HG02588 (cell line): ENCODE measurements around the gene NKAIN1.
"Not testable (repeated sequence)": the region's sequence is repeated elsewhere in the genome, so short reads cannot be mapped to it uniquely, and the experiment has no call there.

Experiments used
- ATAC-seq: cut with Tn5 transposase; IDR thresholded peaks from one replicate; pipeline ENCODE4 v1.9.1; 2021; ENCODE audit warnings: mild to moderate bottlenecking, moderate library complexity; ENCODE audit not compliant: unreplicated experiment

Gene NKAIN1

DNA sequence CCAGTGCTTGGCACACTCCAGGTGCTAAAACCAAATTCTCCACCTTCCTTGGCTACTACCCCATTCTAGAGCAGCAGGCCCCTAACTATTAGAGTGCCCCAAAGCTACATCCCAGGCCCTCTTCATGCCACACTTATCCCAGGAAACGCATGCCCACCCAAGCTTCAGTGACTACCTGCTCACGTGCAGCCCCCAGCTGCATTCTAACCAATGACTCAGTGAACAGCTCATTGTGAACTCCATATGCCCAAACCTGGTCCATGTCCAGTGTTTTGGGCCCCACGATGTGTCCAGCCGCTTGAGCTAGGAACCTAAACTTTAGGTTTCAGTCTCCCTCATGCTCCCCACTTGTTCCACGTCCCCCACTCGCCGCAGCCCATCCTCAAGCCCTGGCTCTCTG lies 41.5 kb downstream of the NKAIN1 start:
- no peak for ATAC-seq

DNA sequence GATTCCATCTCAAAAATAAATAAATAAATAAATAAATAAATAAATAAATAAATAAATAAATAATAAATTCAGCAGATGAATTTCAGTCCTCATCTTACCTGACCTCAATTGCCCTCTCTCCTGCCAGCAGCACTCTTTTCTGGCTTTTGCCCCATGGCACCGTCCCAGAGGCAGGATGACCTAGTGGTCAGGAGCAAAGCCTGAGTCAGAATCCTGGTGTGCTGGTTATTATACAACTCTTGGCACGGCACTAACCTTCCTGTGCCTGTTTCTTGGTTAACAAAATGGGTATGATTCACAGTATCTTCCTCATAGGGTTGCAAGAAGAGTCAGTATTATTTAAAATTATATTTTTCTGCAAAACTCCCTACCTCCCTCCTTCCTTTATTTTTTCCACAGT lies 43.0 kb downstream of the NKAIN1 start:
- ATAC-seq = no peak

DNA sequence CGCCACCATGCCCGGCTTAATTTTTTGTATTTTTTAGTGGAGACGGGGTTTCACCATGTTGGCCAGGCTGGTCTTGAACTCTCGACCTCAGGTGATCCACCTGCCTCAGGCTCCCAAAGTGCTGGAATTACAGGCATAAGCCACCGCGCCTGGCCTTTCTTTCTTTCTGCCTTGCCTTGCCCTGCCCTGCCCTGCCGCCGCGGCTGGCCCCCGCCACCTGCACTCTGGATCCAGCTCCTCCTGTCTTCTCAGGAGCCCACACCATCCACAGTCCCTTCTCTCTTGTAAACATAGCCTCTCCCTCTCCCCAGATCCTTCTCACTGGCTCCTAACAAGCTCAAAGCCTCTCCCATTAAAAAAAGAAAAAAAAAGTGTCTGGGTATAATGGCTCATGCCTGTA lies 44.4 kb downstream of the NKAIN1 start:
- not testable (repeated sequence) for ATAC-seq

DNA sequence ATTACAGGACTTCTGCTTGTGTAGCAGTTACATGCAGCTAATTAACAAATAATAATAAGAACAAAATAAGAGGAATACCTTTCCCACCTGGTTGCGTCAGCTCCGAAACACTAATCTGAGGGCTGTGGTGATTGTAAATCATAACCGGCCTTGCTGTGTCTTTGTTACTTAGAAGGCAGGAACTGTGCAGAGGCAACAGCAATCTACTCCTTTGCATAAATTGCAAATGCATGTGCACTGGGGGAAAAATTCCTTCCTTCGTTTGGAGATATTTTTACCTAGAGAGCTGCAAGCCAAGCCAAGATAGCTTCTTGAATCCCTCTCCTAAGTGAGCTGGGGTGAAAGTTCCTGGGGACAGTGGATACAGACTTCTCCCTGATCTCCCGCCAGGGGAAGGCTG lies 46.0 kb downstream of the NKAIN1 start:
- no peak for ATAC-seq

DNA sequence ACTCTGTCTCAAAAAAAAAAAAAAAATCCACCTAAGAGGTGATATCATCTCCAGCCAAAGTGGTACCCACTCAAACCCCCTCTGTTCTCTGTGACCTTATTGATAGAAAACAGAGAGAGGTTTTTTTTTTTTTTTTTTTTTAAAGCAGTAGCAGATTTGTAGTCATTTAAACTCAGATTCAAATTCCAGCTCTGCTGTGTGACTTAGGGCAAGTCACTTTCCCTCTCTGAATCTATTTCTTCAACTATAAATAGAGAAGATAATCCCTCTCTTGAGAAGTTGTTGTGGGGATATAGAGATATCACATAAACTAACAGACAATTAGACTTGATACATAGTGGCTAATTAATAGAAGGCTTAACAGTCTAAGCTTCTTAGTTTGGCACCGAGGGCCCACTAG lies 48.4 kb downstream of the NKAIN1 start:
- no peak for ATAC-seq

DNA sequence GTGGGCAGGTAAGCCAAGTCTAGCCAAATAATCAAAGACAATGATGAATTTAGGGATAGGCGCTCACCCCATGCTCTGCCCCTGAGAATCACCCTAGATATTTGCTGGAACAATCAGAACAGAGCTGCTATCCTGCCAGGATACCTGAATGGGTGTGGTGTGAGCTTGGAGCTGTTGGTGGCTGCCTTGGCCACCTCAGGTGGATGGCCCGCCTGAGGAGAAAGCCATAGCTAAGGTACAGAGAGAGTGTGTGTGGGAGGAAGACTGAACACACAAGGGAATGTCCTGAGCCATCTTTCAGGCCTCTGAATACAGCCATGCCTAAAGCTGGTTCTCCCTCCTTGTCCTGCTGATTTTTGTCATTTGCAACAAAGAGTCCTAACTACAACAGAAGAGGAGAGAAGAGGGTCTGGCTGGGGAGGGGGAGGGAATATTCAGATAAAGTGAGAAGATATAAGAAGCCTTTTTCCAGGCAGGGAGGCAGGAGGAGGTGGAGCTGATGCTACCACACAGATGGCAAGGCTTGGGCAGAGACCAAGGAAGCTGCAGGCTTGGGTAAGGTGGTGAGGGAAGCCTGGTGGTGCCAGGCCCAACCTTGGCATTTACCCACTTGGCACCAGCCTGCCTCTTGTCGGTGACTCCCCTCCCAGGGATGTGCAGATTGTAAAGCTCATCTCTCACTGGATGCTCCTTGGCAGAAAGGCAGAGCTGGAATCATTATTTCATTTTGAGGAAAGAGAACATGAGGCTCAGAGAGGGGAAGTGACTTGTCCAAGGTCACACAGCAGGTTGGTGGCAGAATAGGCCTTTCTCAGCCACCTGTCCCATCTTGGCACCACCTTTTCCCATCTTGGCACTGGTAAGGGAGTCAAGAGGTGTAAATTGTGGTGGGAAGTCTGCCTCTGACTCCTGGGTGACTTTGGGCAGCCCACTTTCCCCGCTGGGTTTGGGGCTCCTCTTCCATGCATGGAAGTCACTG lies 49.7 kb downstream of the NKAIN1 start:
- no peak for ATAC-seq

DNA sequence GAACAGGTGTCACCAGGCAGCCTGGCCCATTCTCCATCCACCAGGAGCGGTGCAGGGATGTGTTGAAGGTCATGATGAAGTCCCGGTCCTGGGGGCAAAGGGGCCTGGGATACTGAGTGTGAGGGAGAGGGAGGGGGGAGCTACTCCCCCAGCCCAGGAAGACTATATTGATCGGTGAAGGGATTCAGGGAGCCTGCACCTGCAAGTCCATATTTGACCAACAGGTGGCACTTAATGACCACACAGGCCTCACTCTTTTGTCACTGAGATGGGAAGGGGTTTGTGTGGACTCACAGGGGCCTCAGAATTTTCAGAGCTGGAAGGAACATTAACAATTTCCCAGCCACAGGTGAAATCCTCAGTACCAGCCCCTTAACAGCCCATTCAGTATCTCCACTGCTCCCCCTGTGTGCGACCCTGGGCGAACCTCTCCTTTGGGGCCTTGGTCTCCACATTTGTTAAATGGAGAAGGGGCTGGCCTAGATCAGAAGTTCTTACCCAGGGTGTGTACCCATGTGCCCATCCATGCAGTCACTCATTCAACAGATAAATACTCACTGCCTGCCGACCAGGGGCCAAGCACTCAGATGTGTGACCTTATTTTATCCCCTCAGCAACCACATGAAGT lies 55.6 kb downstream of the NKAIN1 start:
- ATAC-seq = no peak

DNA sequence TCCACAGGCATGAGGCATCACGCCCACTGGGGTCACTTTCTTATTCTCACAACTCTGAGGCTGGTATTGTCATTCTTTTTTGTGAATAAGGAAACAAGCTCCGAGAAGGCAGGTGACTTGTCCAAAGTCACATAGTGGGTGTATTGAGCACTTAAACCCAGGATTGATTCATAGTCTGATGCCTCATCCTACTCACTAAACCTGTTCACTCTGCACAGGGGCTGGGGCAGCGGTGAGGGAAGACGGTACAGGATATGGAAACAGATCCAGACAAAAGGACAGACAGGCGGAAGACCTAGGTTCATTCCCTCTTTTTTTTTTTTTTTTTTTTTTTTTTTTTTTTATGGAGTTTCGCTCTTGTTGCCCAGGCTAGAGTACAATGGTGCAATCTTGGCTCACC lies 56.6 kb downstream of the NKAIN1 start:
- ATAC-seq = no peak

DNA sequence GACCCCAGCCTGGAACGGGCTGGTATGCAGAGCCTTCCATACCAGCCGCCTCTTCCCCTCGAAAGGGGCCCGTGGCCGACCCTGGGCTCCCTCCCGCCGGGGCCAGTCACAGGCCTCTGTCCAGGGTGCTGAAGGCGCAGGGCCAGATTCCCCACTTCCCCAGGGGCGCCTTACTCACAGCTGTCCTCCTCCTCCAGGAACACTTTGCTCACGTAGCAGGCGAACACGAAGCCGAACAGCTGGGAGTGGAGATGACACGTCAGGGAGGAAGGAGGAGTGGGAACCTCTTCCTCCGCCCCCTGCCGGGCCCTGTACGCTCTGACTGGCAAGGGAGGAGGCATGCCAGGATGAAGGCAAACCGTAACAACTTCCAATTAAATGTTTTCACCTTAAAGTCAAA lies 57.3 kb downstream of the NKAIN1 start:
- ATAC-seq = no peak

DNA sequence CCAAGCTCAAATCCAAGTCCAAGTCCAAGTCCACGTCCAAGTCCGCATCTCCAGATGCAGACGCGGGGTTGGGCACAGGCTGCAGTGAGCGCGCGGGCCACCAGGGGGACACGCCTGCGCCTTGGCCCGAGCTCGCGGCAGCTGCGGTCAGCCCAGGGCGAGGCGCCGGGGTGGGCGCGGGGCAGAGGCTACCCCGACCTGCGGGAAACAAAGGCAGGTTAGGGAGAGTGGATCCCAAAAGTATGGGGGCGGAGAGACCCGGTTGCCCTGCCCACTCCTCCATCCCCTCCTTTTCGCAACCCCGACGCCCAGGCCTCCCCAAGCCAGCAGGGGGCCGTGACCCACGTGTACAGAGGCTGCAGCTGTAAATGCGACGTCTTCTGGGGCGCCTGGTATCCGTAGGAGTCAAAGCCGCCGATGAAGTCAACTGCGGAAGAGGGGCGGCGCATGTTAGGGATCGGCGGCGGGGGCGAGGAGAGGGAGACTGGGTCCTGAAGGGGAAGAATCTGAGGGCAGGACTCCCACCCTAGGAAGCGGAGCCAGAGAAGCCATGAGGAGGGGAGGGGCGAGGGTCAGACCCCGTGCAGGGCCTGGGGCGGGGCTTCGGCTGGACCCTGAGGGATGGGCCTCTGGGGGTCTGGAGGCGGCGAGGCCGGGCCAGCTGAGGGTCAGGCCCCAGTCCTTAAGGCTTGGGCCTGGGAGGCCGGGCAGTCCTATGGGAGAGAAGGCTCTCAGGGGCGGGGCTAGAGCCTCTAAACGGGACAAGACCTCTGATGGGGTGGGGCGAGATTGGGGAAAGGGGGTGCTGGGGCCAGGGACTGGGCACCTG lies 58.0 kb downstream of the NKAIN1 start:
- ATAC-seq = no peak

DNA sequence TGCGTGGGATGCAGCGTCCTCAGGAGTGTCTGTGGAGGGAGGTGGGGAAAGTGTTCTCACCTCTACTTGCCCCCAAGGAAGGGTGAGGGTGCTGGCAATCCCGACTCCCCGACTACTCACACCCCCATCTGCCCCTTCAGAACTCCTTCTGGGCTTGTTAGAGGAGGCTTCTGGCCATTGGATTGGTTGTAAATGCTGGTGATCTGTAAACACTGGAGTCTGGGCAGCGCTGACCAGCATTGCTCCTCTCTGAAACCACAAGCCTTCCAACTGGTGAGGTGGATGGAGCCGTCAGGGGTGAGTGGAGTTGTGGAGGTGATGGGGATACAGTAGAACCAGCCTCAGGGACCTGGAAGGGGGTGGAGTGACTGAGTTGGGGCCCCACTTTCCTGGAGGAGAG lies 59.3 kb downstream of the NKAIN1 start:
- no peak for ATAC-seq

DNA sequence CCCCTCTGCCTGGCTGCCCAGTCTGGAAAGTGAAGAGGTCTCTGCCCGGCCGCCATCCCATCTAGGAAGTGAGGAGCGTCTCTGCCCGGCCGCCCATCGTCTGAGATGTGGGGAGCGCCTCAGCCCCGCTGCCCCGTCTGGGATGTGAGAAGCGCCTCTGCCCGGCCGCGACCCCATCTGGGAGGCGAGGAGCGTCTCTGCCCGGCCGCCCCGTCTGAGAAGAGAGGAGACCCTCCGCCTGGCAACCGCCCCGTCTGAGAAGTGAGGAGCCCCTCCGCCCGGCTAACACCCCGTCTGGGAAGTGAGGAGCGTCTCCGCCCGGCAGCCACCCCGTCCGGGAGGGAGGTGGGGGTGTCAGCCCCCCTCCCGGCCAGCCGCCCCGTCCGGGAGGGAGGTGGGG lies 63.4 kb downstream of the NKAIN1 start:
- ATAC-seq = not testable (repeated sequence)

DNA sequence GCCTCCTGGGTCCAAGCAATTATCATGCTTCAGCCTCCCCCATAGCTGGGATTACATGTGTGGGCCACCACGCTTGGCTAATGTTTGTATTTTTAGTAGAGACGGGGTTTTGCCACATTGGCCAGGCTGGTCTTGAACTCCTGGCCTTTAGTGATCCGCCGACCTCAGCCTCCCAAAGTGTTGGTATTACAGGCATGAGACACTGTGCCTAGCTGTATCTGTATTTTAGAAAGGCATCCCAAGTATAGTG lies 69.3 kb downstream of the NKAIN1 start:
- ATAC-seq = no peak

DNA sequence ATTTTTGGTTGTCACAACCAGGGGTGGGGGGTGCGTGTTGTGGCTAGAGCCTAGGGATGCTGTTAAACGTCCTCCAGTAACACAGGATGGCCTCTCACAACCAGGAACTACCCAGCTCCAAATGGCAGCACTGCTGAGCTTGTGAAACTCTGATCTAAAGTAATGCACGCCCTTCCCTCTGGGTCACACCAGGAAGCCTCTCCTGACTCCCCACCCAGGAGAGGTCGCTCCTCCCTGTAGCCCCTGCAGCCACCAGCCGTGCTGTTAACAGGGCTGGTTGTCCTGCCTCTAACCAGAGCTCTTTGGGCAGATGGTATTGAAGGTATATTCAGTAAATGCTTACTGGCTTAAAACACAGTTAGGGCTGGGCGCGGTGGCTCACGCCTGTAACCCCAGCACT lies 73.2 kb downstream of the NKAIN1 start:
- ATAC-seq = no peak

DNA sequence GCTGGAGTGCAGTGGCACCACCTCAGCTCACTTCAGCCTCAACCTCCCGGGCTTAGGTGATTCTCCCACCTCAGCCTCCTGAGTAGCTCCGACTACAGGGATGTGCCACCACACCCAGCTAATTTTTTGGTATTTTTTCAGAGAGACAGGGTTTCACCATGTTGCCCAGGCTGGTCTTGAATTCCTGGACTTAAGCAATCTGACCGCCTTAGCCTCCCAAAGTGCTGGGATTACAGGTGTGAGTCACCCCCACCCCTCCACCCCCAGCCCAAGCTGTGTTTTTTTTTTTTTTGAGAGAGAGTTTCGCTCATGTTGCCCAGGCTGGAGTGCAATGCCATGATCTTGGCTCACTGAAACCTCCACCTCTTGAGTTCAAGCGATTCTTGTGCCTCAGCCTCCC lies 75.4 kb downstream of the NKAIN1 start:
- no peak for ATAC-seq

DNA sequence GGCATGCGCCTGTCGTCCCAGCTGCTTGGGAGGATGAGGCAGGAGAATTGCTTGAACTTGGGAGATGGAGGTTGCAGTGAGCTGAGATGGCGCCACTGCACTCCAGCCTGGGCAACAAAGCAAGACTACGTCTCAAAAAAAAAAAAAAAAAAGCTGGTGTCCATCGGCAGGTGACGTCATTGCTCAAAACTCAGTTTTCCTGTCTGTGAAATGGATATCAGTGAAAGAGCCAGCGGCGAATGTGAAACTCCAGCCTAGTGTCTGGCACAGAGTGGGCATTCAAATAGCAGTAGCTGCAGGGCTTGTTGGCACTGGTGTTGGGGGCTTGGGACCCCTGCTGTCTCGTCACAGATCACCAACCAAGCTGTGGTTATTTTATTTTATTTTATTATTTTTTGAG lies 75.8 kb downstream of the NKAIN1 start:
- no peak for ATAC-seq

DNA sequence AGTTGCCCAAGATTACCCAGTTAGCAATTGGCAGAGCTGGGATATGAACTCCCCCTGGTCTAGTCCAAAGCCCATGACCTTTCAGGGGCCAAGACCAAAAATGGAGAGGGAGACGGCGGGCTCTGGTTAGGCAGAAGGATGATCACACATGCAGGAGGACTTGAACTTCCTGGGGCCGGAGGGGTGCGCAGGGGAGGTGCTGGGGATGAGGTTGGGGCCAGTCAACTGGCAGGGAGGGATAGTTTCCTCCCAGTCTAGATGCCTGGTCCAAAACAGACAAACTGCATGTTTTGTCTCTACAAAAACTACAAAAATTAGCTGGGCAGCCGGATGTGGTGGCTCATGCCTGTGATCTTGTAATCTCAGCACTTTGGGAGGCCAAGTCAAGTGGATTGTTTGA lies 78.1 kb downstream of the NKAIN1 start:
- no peak for ATAC-seq

DNA sequence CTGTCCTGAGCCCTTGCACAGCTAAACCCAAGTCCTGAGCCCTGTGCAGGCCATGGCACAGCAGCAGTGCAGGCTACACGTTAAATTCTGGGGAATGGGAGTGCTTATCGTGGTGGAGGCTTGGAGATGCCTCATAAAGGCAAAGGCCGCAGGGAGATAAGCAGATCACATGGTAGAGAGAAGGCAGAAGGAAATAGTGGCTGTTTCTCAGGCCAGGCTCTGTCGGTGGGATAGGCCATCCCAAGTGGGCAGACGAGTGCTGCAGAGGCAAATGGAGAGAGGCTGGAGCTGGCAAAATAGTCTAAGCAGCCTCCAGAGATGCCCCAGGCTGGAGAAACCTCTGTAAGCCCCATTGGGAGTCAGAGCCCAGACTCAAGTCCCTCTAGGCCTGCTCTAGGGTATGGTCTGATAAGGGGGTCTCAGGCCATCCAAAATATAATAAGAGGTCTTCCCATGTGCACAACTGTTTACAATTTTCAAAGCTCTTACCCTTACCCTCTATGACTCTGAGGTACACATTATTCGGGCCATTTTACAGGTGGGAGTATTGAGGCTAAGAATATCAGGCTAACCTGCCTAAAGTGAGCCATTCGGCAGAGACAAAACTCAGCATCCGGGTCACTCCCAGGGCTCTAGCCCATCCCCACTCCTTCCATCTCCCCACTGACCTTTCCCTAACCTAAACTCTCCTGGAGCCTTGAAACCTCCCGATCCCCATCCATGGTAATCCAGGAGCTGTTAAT lies 79.6 kb downstream of the NKAIN1 start:
- ATAC-seq = no peak

DNA sequence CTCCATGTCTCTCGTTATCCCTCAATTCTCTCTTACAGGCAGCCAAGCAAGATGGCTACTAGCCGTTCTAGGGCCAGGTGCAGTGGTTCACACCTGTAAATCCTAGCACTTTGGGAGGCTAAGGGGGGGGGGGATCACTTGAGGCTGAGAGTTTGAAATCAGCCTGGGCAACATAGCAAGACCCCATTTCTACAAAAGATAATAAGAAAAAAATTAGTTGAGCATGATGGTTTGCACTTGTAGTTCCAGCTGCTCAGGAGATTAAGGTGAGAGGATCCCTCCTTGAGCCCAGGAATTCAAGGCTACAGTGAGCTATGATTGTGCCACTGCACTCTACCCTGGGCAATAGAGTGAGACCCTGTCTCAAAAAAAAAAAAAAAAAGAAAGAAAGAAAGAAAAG lies 80.4 kb downstream of the NKAIN1 start:
- no peak for ATAC-seq

DNA sequence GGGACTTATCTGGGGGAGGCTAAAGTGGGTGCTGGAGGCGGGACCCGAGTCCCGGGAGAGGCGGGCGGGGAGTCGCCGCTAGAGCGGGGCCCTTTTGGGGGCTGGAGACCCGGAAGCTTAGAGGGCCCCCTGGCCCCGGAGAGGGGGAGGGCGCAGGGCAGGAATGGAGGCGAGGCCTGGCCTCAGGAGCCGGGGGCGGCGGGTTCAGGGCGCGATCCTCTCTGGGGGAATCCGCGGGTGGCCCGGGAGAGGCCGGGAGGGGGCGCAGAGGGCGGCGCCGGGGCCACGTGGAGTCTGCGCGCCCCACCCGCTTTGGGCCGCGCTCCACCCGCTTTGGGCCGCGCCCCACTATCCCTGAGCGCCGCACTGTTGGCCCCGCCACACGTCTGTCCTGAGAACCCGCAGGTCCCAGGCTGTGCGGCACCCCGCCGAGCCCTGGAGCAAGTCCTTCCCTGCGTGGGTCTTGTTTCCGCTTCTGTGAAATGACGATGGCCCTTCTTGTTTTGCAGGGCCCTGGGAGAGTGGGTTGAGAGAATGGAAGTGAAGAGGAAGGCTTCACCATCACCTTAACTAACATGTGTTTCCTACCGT lies 84.4 kb downstream of the NKAIN1 start:
- ATAC-seq = peak; percentile 60
